Measurements from ENCODE around the gene BACE2.

GRCh38 chr21:41147096-41147978 is 20.6 kb upstream of the BACE2 start:
- TF ChIP-seq CTCF (IDR thresholded peaks at IDR 0.05) (no peak), POLR2A (IDR thresholded peaks at IDR 0.05) (no peak), EP300 (IDR thresholded peaks at IDR 0.05) (no peak), POLR2AphosphoS5 (IDR thresholded peaks at IDR 0.05) (no peak)

All from suprapubic skin (tissue), 4 donors.